Endothelial cell of umbilical vein (primary cell): ENCODE measurements around the gene SESN2. TPM values are rescaled to one million over a fixed set of nuclear protein-coding genes. Genes with fewer than 3 reads are reported as not detected.

Experiments
- BruUV-seq: library from RNA; stranded (reverse); fragments of 400-500 nt; replicated peaks from 2 replicates; lab custom pipeline; 2021; lab: Mats Ljungman, UMichigan
- CTCF ChIA-PET: fragments of 300-600, 350-600 bp; sonication (Branson Sonifier 250); formaldehyde crosslinking; loops from one replicate; lab custom pipeline; 2021; ENCODE audit warnings: antibody characterized with exemption, inconsistent platforms; lab: Charles Lee
- POLR2A ChIA-PET: fragments of 300-600, 350-600 bp; sonication (Branson Sonifier 250); formaldehyde crosslinking; loops from one replicate; lab custom pipeline; 2021; ENCODE audit warnings: antibody characterized with exemption, inconsistent platforms; lab: Charles Lee
- DNase-seq: peaks from one replicate; pipeline ENCODE4 v3.0.0-alpha.2; 2011; ENCODE audit warnings: low read depth, low spot score
- FAIRE-seq: peaks from 2 replicates; lab custom pipeline; 2011; peaks lifted over from hg19 to GRCh38; lab: Jason Lieb, UNC
- H2AFZ ChIP-seq: 2 replicates; pipeline ENCODE4 v1.6.0; 2012; ENCODE audit warnings: low read depth, low read length, control low read depth, inconsistent platforms
- H3K27ac ChIP-seq: 2 replicates; pipeline ENCODE4 v1.5.1; 2011; ENCODE audit warnings: low read depth, mild to moderate bottlenecking, control low read depth, low read length, moderate library complexity; ENCODE audit not compliant: insufficient read depth
- H3K27me3 ChIP-seq, 2 experiments: 2 replicates each; pipeline versions ENCODE4 v1.6.0 to v1.6.1; 2011; ENCODE audit warnings: low read length in 2 of 2, mixed read lengths in 1 of 2; ENCODE audit not compliant: control insufficient read depth in 2 of 2, insufficient read depth in 2 of 2
- H3K36me3 ChIP-seq, 2 experiments: 2 replicates in 1 of 2; 3 replicates in 1 of 2; pipeline ENCODE4 v1.5.1; 2011; ENCODE audit warnings: low read length in 2 of 2, mild to moderate bottlenecking in 1 of 2, moderate library complexity in 1 of 2; ENCODE audit not compliant: control insufficient read depth in 2 of 2, insufficient read depth in 2 of 2; ENCODE audit errors: extremely low read depth in 1 of 2
- H3K4me1 ChIP-seq: 3 replicates; pipeline ENCODE4 v1.5.1; 2011; ENCODE audit warnings: mild to moderate bottlenecking, low read length; ENCODE audit not compliant: control insufficient read depth, insufficient read depth; ENCODE audit errors: extremely low read depth
- H3K4me2 ChIP-seq: 2 replicates; pipeline ENCODE4 v1.6.1; 2011; ENCODE audit warnings: low read length, control low read depth, mixed read lengths; ENCODE audit not compliant: insufficient read depth
- H3K4me3 ChIP-seq, 3 experiments: fragments of 200-600 bp in 1 of 3; sonication (generic), shearing (Covaris generic) in 1 of 3; replicated peaks in 1 of 3; 2 replicates each; pipeline ENCODE4 v1.5.1; 2011 to 2016; ENCODE audit warnings: control low read depth in 3 of 3, low read length in 3 of 3, mild to moderate bottlenecking in 2 of 3, inconsistent platforms in 1 of 3, low read depth in 1 of 3, moderate library complexity in 1 of 3; ENCODE audit not compliant: insufficient read depth in 1 of 3
- H3K79me2 ChIP-seq: 2 replicates; pipeline ENCODE4 v1.6.0; 2012; ENCODE audit warnings: low read length, inconsistent platforms; ENCODE audit not compliant: control insufficient read depth, insufficient read depth
- H3K9ac ChIP-seq: replicated peaks from 2 replicates; pipeline ENCODE3; 2011; ENCODE audit warnings: low read length, control low read depth; ENCODE audit not compliant: insufficient read depth; ENCODE audit errors: extremely low read depth
- H3K9me1 ChIP-seq: replicated peaks from 3 replicates; pipeline ENCODE4 v1.6.0; 2011; ENCODE audit warnings: mild to moderate bottlenecking, low read length; ENCODE audit not compliant: control insufficient read depth, insufficient read depth; ENCODE audit errors: extremely low read depth
- H3K9me3 ChIP-seq: replicated peaks from 2 replicates; pipeline ENCODE4 v1.5.1; 2012; ENCODE audit warnings: low read length, inconsistent platforms; ENCODE audit not compliant: control insufficient read depth, insufficient read depth
- H4K20me1 ChIP-seq: replicated peaks from 2 replicates; pipeline ENCODE3; 2011; ENCODE audit warnings: mild to moderate bottlenecking, low read length; ENCODE audit not compliant: control insufficient read depth, insufficient read depth; ENCODE audit errors: extremely low read depth
- EZH2 ChIP-seq: IDR thresholded peaks from 2 replicates; pipeline ENCODE4 v1.6.1; 2012; ENCODE audit warnings: borderline replicate concordance, low read depth, mild to moderate bottlenecking, moderate library complexity, low read length, inconsistent platforms; ENCODE audit not compliant: severe bottlenecking
- FOS ChIP-seq: IDR thresholded peaks from 2 replicates; pipeline ENCODE4 v1.6.1; 2011; ENCODE audit warnings: mild to moderate bottlenecking, low read length, moderate library complexity, borderline replicate concordance; ENCODE audit not compliant: insufficient read depth
- GATA2 ChIP-seq: IDR thresholded peaks from 2 replicates; pipeline ENCODE4 v1.7.0; 2011; ENCODE audit warnings: low read depth, mild to moderate bottlenecking, moderate library complexity, mixed read lengths, low read length; ENCODE audit not compliant: insufficient read length, insufficient read depth
- JUN ChIP-seq: IDR thresholded peaks from 2 replicates; pipeline ENCODE4 v1.6.1; 2011; ENCODE audit warnings: borderline replicate concordance, low read depth; ENCODE audit not compliant: insufficient read length, insufficient read depth
- MYC ChIP-seq: IDR thresholded peaks from one replicate; pipeline ENCODE4 v1.6.1; 2011; ENCODE audit warnings: mild to moderate bottlenecking, low read depth, low read length
- POLR2A ChIP-seq: IDR thresholded peaks from 2 replicates; pipeline ENCODE4 v1.6.1; 2012; ENCODE audit warnings: low read depth, mild to moderate bottlenecking, control low read depth, low read length
- POLR2AphosphoS5 ChIP-seq: IDR thresholded peaks from 2 replicates; pipeline ENCODE4 v1.6.1; 2012; ENCODE audit warnings: low read depth, mild to moderate bottlenecking, control low read depth, low read length, moderate library complexity; ENCODE audit not compliant: insufficient read depth
- dilution Hi-C: fragments of 300-500 bp; cut with MboI; formaldehyde crosslinking; loops from one replicate; pipeline ENCODE4 v1.15.0; 2019; ENCODE audit warnings: low sequenced_read_pairs; ENCODE audit not compliant: extremely low pct_ligation_motif_present
- intact Hi-C: fragments of 100-400 bp; cut with micrococcal nuclease; formaldehyde crosslinking; loops from one replicate; pipeline ENCODE4 v1.10.0; 2022
- polyA plus RNA-seq, 4 experiments: library from polyadenylated mRNA; depleted of rRNA in 3 of 4; stranded (reverse) in 3 of 4; unstranded in 1 of 4; fragments of >200 nt; gene quantifications; 2 replicates each; pipeline versions ENCODE4 v1.2.1 to v1.2.3, GENCODE V29; 2011 to 2012; ENCODE audit warnings: missing spikeins in 1 of 4
- total RNA-seq: library from RNA; stranded (reverse); gene quantifications from 2 replicates; pipeline ENCODE4 v1.2.3, GENCODE V29; 2021
- TF ChIP-seq, protein P1 (sequence below), 2 donors: IDR thresholded peaks; 1 replicate in 1 of 2; 2 replicates in 1 of 2; pipeline ENCODE4 v1.5.1; 2011; ENCODE audit warnings: low read length in 2 of 2, mild to moderate bottlenecking in 2 of 2, moderate library complexity in 2 of 2, control low read depth in 1 of 2, inconsistent platforms in 1 of 2, low read depth in 1 of 2; ENCODE audit not compliant: insufficient read depth in 1 of 2; ENCODE audit errors: extremely low read depth in 1 of 2
- TF ChIP-seq, protein P2 (sequence below): IDR thresholded peaks from 2 replicates; pipeline ENCODE4 v1.6.1; 2011; ENCODE audit not compliant: insufficient read depth, insufficient read length

The SESN2 gene
- total and polyA plus RNA-seq, 2 donors (not counting 3 experiments of a cell fraction or from before 2014, with no cell fraction given) = 11.6 to 13.2 TPM

DNA sequence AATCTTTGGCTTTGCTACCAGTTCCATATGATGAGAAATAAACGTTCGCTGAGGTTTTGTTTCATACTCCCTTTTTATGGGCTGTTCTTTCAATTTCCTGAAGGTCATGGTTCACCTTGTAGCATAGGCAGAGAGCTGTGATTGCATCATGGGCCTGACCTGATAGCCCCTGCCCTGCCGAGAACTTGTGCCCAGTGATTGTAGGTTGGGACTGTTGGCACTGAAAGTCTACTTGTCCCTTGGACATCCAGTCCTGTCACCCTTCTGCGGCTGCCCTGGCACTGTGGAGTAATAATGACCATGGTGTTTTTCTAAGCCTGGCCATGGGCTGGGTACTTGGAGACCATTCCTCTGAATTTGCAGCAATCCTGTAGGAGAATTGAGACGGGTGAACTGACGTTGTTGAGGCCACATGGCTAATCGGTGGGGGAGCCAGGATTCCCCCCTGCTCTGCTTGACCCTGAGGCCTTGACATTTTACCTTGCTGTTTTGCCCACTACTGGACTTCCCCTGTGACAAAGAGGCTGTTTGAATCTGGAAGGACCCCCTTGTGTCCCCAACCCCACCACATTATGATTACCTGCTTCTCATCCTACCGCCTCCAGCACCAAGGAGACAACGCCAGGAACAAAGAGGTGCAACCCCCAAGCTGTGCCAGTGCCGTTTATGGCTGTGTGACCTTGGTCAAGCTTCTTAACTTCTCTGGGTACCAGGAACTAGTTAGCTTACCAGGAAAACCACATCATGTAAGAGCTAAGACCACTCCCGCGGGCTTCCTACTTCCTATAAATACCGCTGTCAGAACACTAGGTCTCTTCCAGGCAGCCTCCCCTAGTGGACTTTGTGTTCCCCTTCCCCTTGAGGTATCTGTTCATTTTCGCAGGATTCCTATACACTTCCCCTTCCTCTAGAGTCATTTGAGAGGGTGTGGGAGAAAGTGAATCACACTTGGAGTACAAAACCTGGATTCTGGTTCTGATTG is 23.4 kb downstream of the SESN2 start:
- no peak overlapping the region for H3K27ac ChIP-seq
- dilution Hi-C loops = no loop called here
- ChIA-PET CTCF (interaction anchor here (1.3 kb wide), 1 partner anchor 34 kb away, joined by 5 read pairs; no protein-coding TSS in a partner anchor), POLR2A (no interaction called here)
- no peak overlapping the region for H3K9ac ChIP-seq
- H3K4me3 ChIP-seq = no peak overlapping the region
- H3K4me2 ChIP-seq = no peak overlapping the region
- intact Hi-C loops = no loop called here
- no peaks in the 10 kb centered on the region for H3K27me3 ChIP-seq
- H3K9me3 ChIP-seq = no peaks in the 10 kb centered on the region
- no peaks in the 10 kb centered on the region for H3K4me1 ChIP-seq
- no peak overlapping the region for H2AFZ ChIP-seq
- DNase-seq (no peak), FAIRE-seq (no peak)
- H4K20me1 ChIP-seq = no peaks in the 10 kb centered on the region
- H3K79me2 ChIP-seq = no peaks in the 10 kb centered on the region
- H3K36me3 ChIP-seq = peaks cover 4 to 30% of the 10 kb centered on the region in 2 experiments
- TF ChIP-seq EZH2 (no peak), POLR2AphosphoS5 (no peak), GATA2 (no peak), FOS (no peak), MYC (no peak), POLR2A (no peak), JUN (no peak)
- TF ChIP-seq, protein P1, sequence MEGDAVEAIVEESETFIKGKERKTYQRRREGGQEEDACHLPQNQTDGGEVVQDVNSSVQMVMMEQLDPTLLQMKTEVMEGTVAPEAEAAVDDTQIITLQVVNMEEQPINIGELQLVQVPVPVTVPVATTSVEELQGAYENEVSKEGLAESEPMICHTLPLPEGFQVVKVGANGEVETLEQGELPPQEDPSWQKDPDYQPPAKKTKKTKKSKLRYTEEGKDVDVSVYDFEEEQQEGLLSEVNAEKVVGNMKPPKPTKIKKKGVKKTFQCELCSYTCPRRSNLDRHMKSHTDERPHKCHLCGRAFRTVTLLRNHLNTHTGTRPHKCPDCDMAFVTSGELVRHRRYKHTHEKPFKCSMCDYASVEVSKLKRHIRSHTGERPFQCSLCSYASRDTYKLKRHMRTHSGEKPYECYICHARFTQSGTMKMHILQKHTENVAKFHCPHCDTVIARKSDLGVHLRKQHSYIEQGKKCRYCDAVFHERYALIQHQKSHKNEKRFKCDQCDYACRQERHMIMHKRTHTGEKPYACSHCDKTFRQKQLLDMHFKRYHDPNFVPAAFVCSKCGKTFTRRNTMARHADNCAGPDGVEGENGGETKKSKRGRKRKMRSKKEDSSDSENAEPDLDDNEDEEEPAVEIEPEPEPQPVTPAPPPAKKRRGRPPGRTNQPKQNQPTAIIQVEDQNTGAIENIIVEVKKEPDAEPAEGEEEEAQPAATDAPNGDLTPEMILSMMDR (IDR thresholded peaks at IDR 0.05; ENCODE audit: extremely low read depth in 1 of 2, insufficient read depth in 1 of 2, low read depth in 1 of 2, low read length in 2 of 2) = no peak
- TF ChIP-seq, protein P2, sequence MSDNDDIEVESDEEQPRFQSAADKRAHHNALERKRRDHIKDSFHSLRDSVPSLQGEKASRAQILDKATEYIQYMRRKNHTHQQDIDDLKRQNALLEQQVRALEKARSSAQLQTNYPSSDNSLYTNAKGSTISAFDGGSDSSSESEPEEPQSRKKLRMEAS = no peak
- BruUV-seq = no TSS peak
- no peaks in the 10 kb centered on the region for H3K9me1 ChIP-seq
